Panc1 (cell line): ENCODE measurements around the gene P2RY6. TPM values are rescaled to one million over a fixed set of nuclear protein-coding genes. Genes with fewer than 3 reads are reported as not detected.

Experiments used
- ATAC-seq: fragments of 200-7000 bp; cut with Tn5 transposase; 2 replicates; pipeline ENCODE4 v1.9.1; 2020; ENCODE audit warnings: mild to moderate bottlenecking, moderate library complexity
- BruUV-seq: library from RNA; stranded (reverse); fragments of 400-500 nt; replicated peaks from 2 replicates; lab custom pipeline; 2021; lab: Mats Ljungman, UMichigan
- CTCF ChIA-PET: fragments of 300-600 bp; sonication (Branson Sonifier 250); formaldehyde crosslinking; loops from one replicate; lab custom pipeline; 2022; ENCODE audit warnings: antibody characterized with exemption; lab: Charles Lee
- POLR2A ChIA-PET: fragments of 300-600 bp; sonication (Branson Sonifier 250); formaldehyde crosslinking; loops from one replicate; lab custom pipeline; 2022; ENCODE audit warnings: antibody characterized with exemption; lab: Charles Lee
- DNase-seq: peaks from one replicate; pipeline ENCODE4 v3.0.0-alpha.2; 2010; ENCODE audit warnings: low read depth, low spot score
- H3K27ac ChIP-seq: 2 replicates; pipeline ENCODE4 v1.5.1; 2011; ENCODE audit warnings: mild to moderate bottlenecking, low read length, inconsistent platforms
- H3K27me3 ChIP-seq: fragments of 200-500 bp; sonication (Bioruptor generic); 2 replicates; pipeline ENCODE4 v1.6.0; 2014; ENCODE audit warnings: low read length, inconsistent platforms; ENCODE audit not compliant: control insufficient read depth, insufficient read depth
- H3K36me3 ChIP-seq: fragments of 200-500 bp; sonication (Bioruptor generic); 2 replicates; pipeline ENCODE4 v1.5.1; 2014; ENCODE audit warnings: inconsistent platforms, mild to moderate bottlenecking, low read length, moderate library complexity; ENCODE audit not compliant: control insufficient read depth, insufficient read depth
- H3K4me1 ChIP-seq: 2 replicates; pipeline ENCODE4 v1.5.1; 2011; ENCODE audit warnings: inconsistent platforms, mild to moderate bottlenecking, low read length, moderate library complexity; ENCODE audit not compliant: control insufficient read depth, insufficient read depth
- H3K4me3 ChIP-seq, 2 experiments: 2 replicates each; pipeline ENCODE4 v1.5.1; 2011 to 2012; ENCODE audit warnings: low read depth in 2 of 2, low read length in 2 of 2, mild to moderate bottlenecking in 2 of 2, inconsistent platforms in 1 of 2, moderate library complexity in 1 of 2
- H3K9me3 ChIP-seq: fragments of 200-500 bp; sonication (Bioruptor generic); 2 replicates; pipeline ENCODE4 v1.5.1; 2014; ENCODE audit warnings: low read depth, mild to moderate bottlenecking, inconsistent platforms, low read length, moderate library complexity; ENCODE audit not compliant: control insufficient read depth, insufficient read depth
- POLR2AphosphoS5 ChIP-seq: IDR thresholded peaks from 2 replicates; pipeline ENCODE4 v1.6.1; 2012; ENCODE audit warnings: mild to moderate bottlenecking, low read depth, low read length, moderate library complexity
- SIN3A ChIP-seq: IDR thresholded peaks from 2 replicates; pipeline ENCODE4 v1.6.1; 2012; ENCODE audit warnings: low read depth, mild to moderate bottlenecking, low read length, moderate library complexity, borderline replicate concordance; ENCODE audit not compliant: insufficient read depth
- TCF7L2 ChIP-seq: IDR thresholded peaks from 2 replicates; pipeline ENCODE4 v1.6.1; 2011; ENCODE audit warnings: mild to moderate bottlenecking, low read depth, low read length, inconsistent platforms
- in situ Hi-C: cut with HindIII; loops from 2 replicates; pipeline ENCODE4 v1.10.0; 2016; ENCODE audit warnings: low sequenced_read_pairs, low pct_unique_long_range_greater_than_20kb
- intact Hi-C: fragments of 100-400 bp; cut with micrococcal nuclease; formaldehyde crosslinking; loops from one replicate; pipeline ENCODE4 v1.10.0; 2022; ENCODE audit not compliant: unreplicated experiment
- total RNA-seq: library from RNA; stranded (reverse); gene quantifications from one replicate; pipeline ENCODE4 v1.2.1, GENCODE V29; 2021; ENCODE audit not compliant: unreplicated experiment
- TF ChIP-seq, protein P1 (sequence below): fragments of 450-650 bp; IDR thresholded peaks from 2 replicates; pipeline ENCODE4 v1.5.1; 2017; ENCODE audit warnings: mild to moderate bottlenecking
- TF ChIP-seq, protein P2 (sequence below), 2 experiments: IDR thresholded peaks; 2 replicates each; pipeline ENCODE4 v1.6.1; 2011 to 2012; ENCODE audit warnings: low read depth in 2 of 2, control low read depth in 1 of 2, low read length in 1 of 2, mild to moderate bottlenecking in 1 of 2, moderate library complexity in 1 of 2; ENCODE audit not compliant: insufficient read depth in 1 of 2

P2RY6 gene
- total RNA-seq, 1 experiment from 2014 or later, result 0.59 TPM

DNA sequence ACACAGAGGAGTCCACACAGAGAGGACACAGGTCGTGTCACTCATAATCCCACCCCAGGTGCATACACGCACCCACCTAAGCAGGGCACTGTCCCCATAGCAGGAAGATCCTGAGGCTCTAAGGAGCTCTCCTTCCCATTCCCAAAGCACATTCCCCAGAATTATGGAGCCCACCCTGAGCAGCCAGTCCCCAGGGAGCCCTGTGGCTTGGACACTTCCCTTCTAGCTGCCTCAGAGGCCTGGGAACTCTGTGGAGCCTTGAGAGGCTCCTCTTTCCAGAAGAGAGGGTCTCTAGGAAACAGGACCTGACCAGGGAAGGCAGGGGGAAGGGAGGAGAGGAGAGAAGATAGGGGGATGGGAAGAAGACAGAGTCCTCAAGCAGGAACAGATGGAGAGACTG lies 65.7 kb downstream of the P2RY6 start:
- H3K4me3 ChIP-seq, result no peak overlapping the region
- H3K27ac ChIP-seq, result no peak overlapping the region
- ChIA-PET POLR2A (interaction anchor here (0.6 kb wide), 1 partner anchor 94 kb away, joined by 4 read pairs; no protein-coding TSS in a partner anchor), CTCF (interaction anchor here (2.3 kb wide), 1 partner anchor 31 kb away, joined by 22 read pairs; no protein-coding TSS in a partner anchor)
- intact Hi-C loops (no loop called here), in situ Hi-C loops (no loop called here)
- DNase-seq (no peak), ATAC-seq (no peak)
- no peaks in the 10 kb centered on the region for H3K27me3 ChIP-seq
- H3K9me3 ChIP-seq, result no peaks in the 10 kb centered on the region
- BruUV-seq, result no TSS peak
- no peaks in the 10 kb centered on the region for H3K36me3 ChIP-seq
- H3K4me1 ChIP-seq, result peaks cover 26% of the 10 kb centered on the region
- no peak for TF ChIP-seq SIN3A
- TF ChIP-seq POLR2AphosphoS5, result no peak
- TF ChIP-seq, protein P1, sequence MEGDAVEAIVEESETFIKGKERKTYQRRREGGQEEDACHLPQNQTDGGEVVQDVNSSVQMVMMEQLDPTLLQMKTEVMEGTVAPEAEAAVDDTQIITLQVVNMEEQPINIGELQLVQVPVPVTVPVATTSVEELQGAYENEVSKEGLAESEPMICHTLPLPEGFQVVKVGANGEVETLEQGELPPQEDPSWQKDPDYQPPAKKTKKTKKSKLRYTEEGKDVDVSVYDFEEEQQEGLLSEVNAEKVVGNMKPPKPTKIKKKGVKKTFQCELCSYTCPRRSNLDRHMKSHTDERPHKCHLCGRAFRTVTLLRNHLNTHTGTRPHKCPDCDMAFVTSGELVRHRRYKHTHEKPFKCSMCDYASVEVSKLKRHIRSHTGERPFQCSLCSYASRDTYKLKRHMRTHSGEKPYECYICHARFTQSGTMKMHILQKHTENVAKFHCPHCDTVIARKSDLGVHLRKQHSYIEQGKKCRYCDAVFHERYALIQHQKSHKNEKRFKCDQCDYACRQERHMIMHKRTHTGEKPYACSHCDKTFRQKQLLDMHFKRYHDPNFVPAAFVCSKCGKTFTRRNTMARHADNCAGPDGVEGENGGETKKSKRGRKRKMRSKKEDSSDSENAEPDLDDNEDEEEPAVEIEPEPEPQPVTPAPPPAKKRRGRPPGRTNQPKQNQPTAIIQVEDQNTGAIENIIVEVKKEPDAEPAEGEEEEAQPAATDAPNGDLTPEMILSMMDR, result no peak
- TF ChIP-seq, protein P2, sequence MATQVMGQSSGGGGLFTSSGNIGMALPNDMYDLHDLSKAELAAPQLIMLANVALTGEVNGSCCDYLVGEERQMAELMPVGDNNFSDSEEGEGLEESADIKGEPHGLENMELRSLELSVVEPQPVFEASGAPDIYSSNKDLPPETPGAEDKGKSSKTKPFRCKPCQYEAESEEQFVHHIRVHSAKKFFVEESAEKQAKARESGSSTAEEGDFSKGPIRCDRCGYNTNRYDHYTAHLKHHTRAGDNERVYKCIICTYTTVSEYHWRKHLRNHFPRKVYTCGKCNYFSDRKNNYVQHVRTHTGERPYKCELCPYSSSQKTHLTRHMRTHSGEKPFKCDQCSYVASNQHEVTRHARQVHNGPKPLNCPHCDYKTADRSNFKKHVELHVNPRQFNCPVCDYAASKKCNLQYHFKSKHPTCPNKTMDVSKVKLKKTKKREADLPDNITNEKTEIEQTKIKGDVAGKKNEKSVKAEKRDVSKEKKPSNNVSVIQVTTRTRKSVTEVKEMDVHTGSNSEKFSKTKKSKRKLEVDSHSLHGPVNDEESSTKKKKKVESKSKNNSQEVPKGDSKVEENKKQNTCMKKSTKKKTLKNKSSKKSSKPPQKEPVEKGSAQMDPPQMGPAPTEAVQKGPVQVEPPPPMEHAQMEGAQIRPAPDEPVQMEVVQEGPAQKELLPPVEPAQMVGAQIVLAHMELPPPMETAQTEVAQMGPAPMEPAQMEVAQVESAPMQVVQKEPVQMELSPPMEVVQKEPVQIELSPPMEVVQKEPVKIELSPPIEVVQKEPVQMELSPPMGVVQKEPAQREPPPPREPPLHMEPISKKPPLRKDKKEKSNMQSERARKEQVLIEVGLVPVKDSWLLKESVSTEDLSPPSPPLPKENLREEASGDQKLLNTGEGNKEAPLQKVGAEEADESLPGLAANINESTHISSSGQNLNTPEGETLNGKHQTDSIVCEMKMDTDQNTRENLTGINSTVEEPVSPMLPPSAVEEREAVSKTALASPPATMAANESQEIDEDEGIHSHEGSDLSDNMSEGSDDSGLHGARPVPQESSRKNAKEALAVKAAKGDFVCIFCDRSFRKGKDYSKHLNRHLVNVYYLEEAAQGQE (IDR thresholded peaks at IDR 0.05; ENCODE audit: insufficient read depth in 1 of 2, low read depth in 2 of 2, low read length in 1 of 2), result no peak
- no peak for TF ChIP-seq TCF7L2

DNA sequence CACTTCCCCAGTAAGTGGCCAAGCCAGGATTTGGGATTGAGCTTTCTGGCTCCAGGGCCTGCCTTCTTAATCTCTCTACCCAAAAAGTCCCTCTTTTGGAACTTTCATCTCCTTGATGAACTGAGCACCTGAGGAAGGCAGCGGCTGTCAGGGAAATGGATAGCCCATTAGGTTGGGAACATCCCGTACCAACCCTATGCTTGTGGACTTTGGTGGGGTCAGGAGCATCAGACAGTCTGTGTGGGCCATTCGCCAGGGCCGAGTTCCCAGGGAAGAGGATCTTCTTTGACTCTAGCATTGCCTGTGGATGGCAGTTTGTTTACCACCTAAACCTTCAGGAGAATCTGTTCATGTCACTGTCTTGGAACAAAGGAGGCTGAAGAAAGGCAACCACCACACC lies 66.1 kb downstream of the P2RY6 start:
- Histone ChIP-seq H3K4me3 (no peak overlapping the region), H3K27me3 (no peaks in the 10 kb centered on the region), H3K27ac (no peak overlapping the region), H3K9me3 (no peaks in the 10 kb centered on the region), H3K4me1 (peaks cover 27% of the 10 kb centered on the region), H3K36me3 (no peaks in the 10 kb centered on the region)
- intact Hi-C loops (no loop called here), in situ Hi-C loops (no loop called here)
- ChIA-PET CTCF (interaction anchor here (2.3 kb wide), 1 partner anchor 31 kb away, joined by 22 read pairs; no protein-coding TSS in a partner anchor), POLR2A (no interaction called here)
- DNase-seq (no peak), ATAC-seq (no peak)
- TF ChIP-seq, protein P1, result no peak
- TF ChIP-seq, protein P2 (IDR thresholded peaks at IDR 0.05; ENCODE audit: insufficient read depth in 1 of 2, low read depth in 2 of 2, low read length in 1 of 2), result no peak
- no peak for TF ChIP-seq TCF7L2
- no peak for TF ChIP-seq POLR2AphosphoS5
- no peak for TF ChIP-seq SIN3A
- BruUV-seq, result no TSS peak
